ENCODE data around the gene GRIN3A.
"Not testable (repeated sequence)": the region's sequence is repeated elsewhere in the genome, so short reads cannot be mapped to it uniquely, and the experiment has no call there.

Gene GRIN3A

GRCh38 chr9:101631892-101632291, 106.6 kb downstream of the GRIN3A start:
- DNase-seq, result no peak

GRCh38 chr9:101629636-101630035, 108.8 kb downstream of the GRIN3A start:
- no peak for DNase-seq

- DNase-seq, result no peak
Measured at GRCh38 chr9:101628173-101628572, 110.3 kb downstream of the GRIN3A start.

- DNase-seq, result no peak
Measured at GRCh38 chr9:101626295-101626694, 112.2 kb downstream of the GRIN3A start.

- DNase-seq, result no peak
Measured at GRCh38 chr9:101625876-101626275, 112.6 kb downstream of the GRIN3A start.

GRCh38 chr9:101620452-101620851, 118.0 kb downstream of the GRIN3A start:
- DNase-seq, result no peak

- no peak for DNase-seq
Measured at GRCh38 chr9:101618698-101619097, 119.7 kb downstream of the GRIN3A start.

- DNase-seq, result no peak
Measured at GRCh38 chr9:101605547-101605946, 132.9 kb downstream of the GRIN3A start.

- DNase-seq, result no peak
Measured at GRCh38 chr9:101604296-101604695, 134.2 kb downstream of the GRIN3A start.

- DNase-seq, result no peak
Measured at GRCh38 chr9:101601904-101602765, 136.3 kb downstream of the GRIN3A start.

GRCh38 chr9:101594796-101595195, 143.7 kb downstream of the GRIN3A start, which contains the start of gene PPP3R2:
Gene PPP3R2 (minus strand): TSS chr9:101594969. CDS start chr9:101594921, 48 bp downstream.
- no peak for DNase-seq

- no peak for DNase-seq
Measured at GRCh38 chr9:101593345-101593744, 145.1 kb downstream of the GRIN3A start.

GRCh38 chr9:101592788-101593187, 145.7 kb downstream of the GRIN3A start:
- DNase-seq, result no peak

GRCh38 chr9:101591787-101592446, 146.5 kb downstream of the GRIN3A start:
- no peak for DNase-seq

GRCh38 chr9:101590901-101591300, 147.5 kb downstream of the GRIN3A start:
- DNase-seq, result no peak

GRCh38 chr9:101590074-101590473, 148.4 kb downstream of the GRIN3A start:
- not testable (repeated sequence) for DNase-seq

- DNase-seq, result no peak
Measured at GRCh38 chr9:101587332-101588043, 151.0 kb downstream of the GRIN3A start.

- no peak for DNase-seq
Measured at GRCh38 chr9:101586651-101587050, 151.8 kb downstream of the GRIN3A start.

GRCh38 chr9:101585740-101586139, 152.7 kb downstream of the GRIN3A start:
- DNase-seq, result no peak

- DNase-seq, result no peak
Measured at GRCh38 chr9:101582553-101582952, 155.9 kb downstream of the GRIN3A start.

GRCh38 chr9:101579711-101580545, 158.5 kb downstream of the GRIN3A start:
- DNase-seq, result no peak

- DNase-seq, result no peak
Measured at GRCh38 chr9:101578378-101578777, 160.1 kb downstream of the GRIN3A start.
